GM10248 (cell line): ENCODE results near the gene MGLL.
"Not testable (repeated sequence)": the region's sequence is repeated elsewhere in the genome, so short reads cannot be mapped to it uniquely, and the experiment has no call there.

Experiments
- CTCF ChIA-PET: fragments of 300-600 bp; sonication (Branson Sonifier 250); formaldehyde crosslinking; extraction: SDS; loops from one replicate; lab custom pipeline; 2021; ENCODE audit warnings: antibody characterized with exemption; lab: Yijun Ruan, JAX
- POLR2A ChIA-PET: fragments of 350-650 bp; sonication (Branson Sonifier 250); formaldehyde crosslinking; extraction: SDS; loops from one replicate; lab custom pipeline; 2020; ENCODE audit warnings: antibody characterized with exemption; lab: Yijun Ruan, JAX
- DNase-seq: peaks from one replicate; pipeline ENCODE4 v3.0.0; 2012; ENCODE audit errors: extremely low spot score
- CTCF ChIP-seq: IDR thresholded peaks from 2 replicates; pipeline ENCODE4 v1.5.1; 2012; ENCODE audit warnings: mild to moderate bottlenecking, low read depth; ENCODE audit errors: extremely low read depth, missing control alignments, control extremely low read depth

Gene MGLL

GRCh38 chr3:127707851-127708411 lies 114.4 kb downstream of the MGLL start:
- ChIA-PET POLR2A (no interaction called here), CTCF (interaction anchor here (0.9 kb wide), 1 partner anchor 17 kb away, joined by 3 read pairs; no protein-coding TSS in a partner anchor)
- no peak for TF ChIP-seq CTCF
- DNase-seq: no peak

GRCh38 chr3:127706785-127707351 lies 115.4 kb downstream of the MGLL start:
- no peak for DNase-seq
- CTCF ChIA-PET: interaction anchor here (0.6 to 2.0 kb wide), 9 partner anchors 9 to 132 kb away, joined by 3 to 11 read pairs (median 3); no protein-coding TSS in a partner anchor
- POLR2A ChIA-PET: interaction anchor here (0.6 kb wide), 1 partner anchor 29 kb away, joined by 5 read pairs; no protein-coding TSS in a partner anchor
- TF ChIP-seq CTCF: no peak

- DNase-seq: no peak
- ChIA-PET CTCF (interaction anchor here (0.6 to 2.0 kb wide), 8 partner anchors 10 to 131 kb away, joined by 3 to 11 read pairs (median 3); no protein-coding TSS in a partner anchor), POLR2A (interaction anchor here (0.6 kb wide), 1 partner anchor 29 kb away, joined by 5 read pairs; no protein-coding TSS in a partner anchor)
- no peak for TF ChIP-seq CTCF
These were observed 116.0 kb downstream of the MGLL start for GRCh38 chr3:127706312-127706711.

- CTCF ChIA-PET, POLR2A ChIA-PET, DNase-seq: not testable (repeated sequence)
These were observed 117.5 kb downstream of the MGLL start for GRCh38 chr3:127704840-127705239.

GRCh38 chr3:127702151-127702578 lies 120.2 kb downstream of the MGLL start:
- TF ChIP-seq CTCF: no peak
- ChIA-PET POLR2A (no interaction called here), CTCF (no interaction called here)
- DNase-seq: no peak

GRCh38 chr3:127701280-127701911 lies 120.9 kb downstream of the MGLL start:
- no peak for DNase-seq
- POLR2A ChIA-PET: no interaction called here
- CTCF ChIA-PET: no interaction called here
- TF ChIP-seq CTCF: no peak

- no peak for TF ChIP-seq CTCF
- CTCF ChIA-PET: no interaction called here
- DNase-seq: no peak
- POLR2A ChIA-PET: no interaction called here
These were observed 121.9 kb downstream of the MGLL start for GRCh38 chr3:127700406-127700805.
